Muscle of leg (tissue), 9 donors: ENCODE measurements around the gene HMBS. TPM values are rescaled to one million over a fixed set of nuclear protein-coding genes. Genes with fewer than 3 reads are reported as not detected.

Experiments used
- polyA plus RNA-seq, 8 donors: library from polyadenylated mRNA; unstranded; fragments of 120-200 nt; gene quantifications; one replicate each; pipeline versions ENCODE4 v1.2.1 to v1.2.3, GENCODE V29; 2013; ENCODE audit warnings: inconsistent platforms in 1 of 8, low replicate concordance in 1 of 8; ENCODE audit not compliant: insufficient read length in 8 of 8, insufficient read depth in 1 of 8
- total RNA-seq: library from RNA; stranded (reverse); fragments of 120-200 nt; gene quantifications from one replicate; pipeline ENCODE4 v1.2.4, GENCODE V29; 2013

The HMBS gene
- total and polyA plus RNA-seq, 9 donors = 3.8 to 26.3 (median 21.5) TPM

Other genes with a start within 250 kb of the HMBS start
- under 0.01 TPM for gene CXCR5, start 201.0 kb upstream of the HMBS start, total RNA-seq
- under 1 TPM in 2 of 8 donors, not detected in 6; 0.07 to 0.14 TPM for gene CXCR5, start 201.0 kb upstream of the HMBS start, polyA plus RNA-seq
- gene BCL9L, start 159.0 kb upstream of the HMBS start, total RNA-seq = 24.6 TPM
- 100 to 1,000 TPM in 1 of 8 donors, 10 to 100 TPM in 7; 43.3 to 102 (median 66.8) TPM for gene BCL9L, start 159.0 kb upstream of the HMBS start, polyA plus RNA-seq
- gene UPK2, start 128.6 kb upstream of the HMBS start, total RNA-seq = 0.09 TPM
- 1 to 10 TPM in 5 of 8 donors, under 1 TPM in 3; 0.65 to 3.5 (median 1.0) TPM for gene UPK2, start 128.6 kb upstream of the HMBS start, polyA plus RNA-seq
- gene FOXR1, start 113.1 kb upstream of the HMBS start, total RNA-seq = not detected
- gene FOXR1, start 113.1 kb upstream of the HMBS start, polyA plus RNA-seq = not detected
- 17.3 TPM for gene CENATAC, start 86.7 kb upstream of the HMBS start, total RNA-seq
- 10 to 100 TPM in 5 of 8 donors, 1 to 10 TPM in 3; 8.5 to 25.0 (median 12.5) TPM for gene CENATAC, start 86.7 kb upstream of the HMBS start, polyA plus RNA-seq
- gene RPS25, start 66.5 kb upstream of the HMBS start, total RNA-seq = 2,660 TPM
- gene RPS25, start 66.5 kb upstream of the HMBS start, polyA plus RNA-seq = 1,000 to 10,000 TPM; 1,606 to 2,037 (median 1,827) TPM
- gene TRAPPC4, start 66.1 kb upstream of the HMBS start, total RNA-seq = 48.7 TPM
- 10 to 100 TPM; 41.9 to 56.3 (median 46.9) TPM for gene TRAPPC4, start 66.1 kb upstream of the HMBS start, polyA plus RNA-seq
- 5.7 TPM for gene SLC37A4, start 54.0 kb upstream of the HMBS start, total RNA-seq
- 10 to 100 TPM in 6 of 8 donors, 1 to 10 TPM in 2; 8.9 to 18.4 (median 11.1) TPM for gene SLC37A4, start 54.0 kb upstream of the HMBS start, polyA plus RNA-seq
- 30.1 TPM for gene HYOU1, start 27.7 kb upstream of the HMBS start, total RNA-seq
- 10 to 100 TPM; 35.3 to 64.0 (median 47.2) TPM for gene HYOU1, start 27.7 kb upstream of the HMBS start, polyA plus RNA-seq
- gene VPS11, start 17.1 kb upstream of the HMBS start, total RNA-seq = 19.9 TPM
- gene VPS11, start 17.1 kb upstream of the HMBS start, polyA plus RNA-seq = 10 to 100 TPM; 29.1 to 32.1 (median 30.3) TPM
- 11.8 TPM for gene DPAGT1, start 17.0 kb downstream of the HMBS start, total RNA-seq
- gene DPAGT1, start 17.0 kb downstream of the HMBS start, polyA plus RNA-seq = 10 to 100 TPM; 23.9 to 35.0 (median 30.4) TPM
- 4.3 TPM for gene C2CD2L, start 22.5 kb downstream of the HMBS start, total RNA-seq
- gene C2CD2L, start 22.5 kb downstream of the HMBS start, polyA plus RNA-seq = 1 to 10 TPM; 6.6 to 9.4 (median 7.6) TPM
- gene HINFP, start 36.7 kb downstream of the HMBS start, total RNA-seq = 15.5 TPM
- 10 to 100 TPM; 17.0 to 22.8 (median 17.5) TPM for gene HINFP, start 36.7 kb downstream of the HMBS start, polyA plus RNA-seq
- gene ABCG4, start 64.2 kb downstream of the HMBS start, total RNA-seq = 0.13 TPM
- gene ABCG4, start 64.2 kb downstream of the HMBS start, polyA plus RNA-seq = under 1 TPM; 0.18 to 0.60 (median 0.28) TPM
- 10.2 TPM for gene NLRX1, start 83.8 kb downstream of the HMBS start, total RNA-seq
- gene NLRX1, start 83.8 kb downstream of the HMBS start, polyA plus RNA-seq = 10 to 100 TPM; 10.5 to 13.8 (median 11.9) TPM
- gene NHERF4, start 100.6 kb downstream of the HMBS start, total RNA-seq = 0.09 TPM
- 1 to 10 TPM in 1 of 8 donors, under 1 TPM in 5, not detected in 2; 0.05 to 2.3 (median 0.10) TPM for gene NHERF4, start 100.6 kb downstream of the HMBS start, polyA plus RNA-seq
- 6.0 TPM for gene CBL, start 121.5 kb downstream of the HMBS start, total RNA-seq
- gene CBL, start 121.5 kb downstream of the HMBS start, polyA plus RNA-seq = 10 to 100 TPM in 6 of 8 donors, 1 to 10 TPM in 2; 8.7 to 15.0 (median 11.9) TPM
- gene MCAM, start 232.2 kb downstream of the HMBS start, total RNA-seq = 146 TPM
- gene MCAM, start 232.2 kb downstream of the HMBS start, polyA plus RNA-seq = 100 to 1,000 TPM; 167 to 231 (median 208) TPM
- 3.0 TPM for gene RNF26, start 249.6 kb downstream of the HMBS start, total RNA-seq
- gene RNF26, start 249.6 kb downstream of the HMBS start, polyA plus RNA-seq = 10 to 100 TPM; 13.3 to 22.1 (median 18.4) TPM